Measurements from ENCODE around the gene MACROH2A2. TPM values are rescaled to one million over a fixed set of nuclear protein-coding genes. Genes with fewer than 3 reads are reported as not detected.

MACROH2A2 gene
- total and polyA plus RNA-seq, 10 of the 15 experiments (the other 5 are each of a cell fraction or from before 2014, with no cell fraction given): 0.14 to 0.24 TPM; not detected in 8

DNA sequence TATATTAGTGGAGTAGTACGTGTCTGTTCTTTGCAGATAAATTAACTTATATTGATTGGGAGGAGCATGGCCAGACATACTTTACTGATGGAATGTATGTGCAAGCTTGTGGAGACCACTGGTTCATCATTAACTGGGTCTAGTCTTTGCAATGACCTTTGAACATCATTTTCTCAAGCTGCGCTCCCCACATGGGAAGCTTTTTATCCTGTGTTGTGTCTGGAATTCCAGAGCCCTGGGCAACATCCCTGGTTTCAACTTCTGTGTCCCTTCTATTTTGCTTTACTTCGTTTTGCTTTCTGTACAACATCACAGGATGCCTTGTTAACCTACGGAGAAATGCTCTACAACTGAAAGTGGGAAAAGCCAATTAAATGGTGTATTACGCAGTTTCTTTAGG, 38.3 kb downstream of the MACROH2A2 start (continued):
- TF ChIP-seq, protein P1, sequence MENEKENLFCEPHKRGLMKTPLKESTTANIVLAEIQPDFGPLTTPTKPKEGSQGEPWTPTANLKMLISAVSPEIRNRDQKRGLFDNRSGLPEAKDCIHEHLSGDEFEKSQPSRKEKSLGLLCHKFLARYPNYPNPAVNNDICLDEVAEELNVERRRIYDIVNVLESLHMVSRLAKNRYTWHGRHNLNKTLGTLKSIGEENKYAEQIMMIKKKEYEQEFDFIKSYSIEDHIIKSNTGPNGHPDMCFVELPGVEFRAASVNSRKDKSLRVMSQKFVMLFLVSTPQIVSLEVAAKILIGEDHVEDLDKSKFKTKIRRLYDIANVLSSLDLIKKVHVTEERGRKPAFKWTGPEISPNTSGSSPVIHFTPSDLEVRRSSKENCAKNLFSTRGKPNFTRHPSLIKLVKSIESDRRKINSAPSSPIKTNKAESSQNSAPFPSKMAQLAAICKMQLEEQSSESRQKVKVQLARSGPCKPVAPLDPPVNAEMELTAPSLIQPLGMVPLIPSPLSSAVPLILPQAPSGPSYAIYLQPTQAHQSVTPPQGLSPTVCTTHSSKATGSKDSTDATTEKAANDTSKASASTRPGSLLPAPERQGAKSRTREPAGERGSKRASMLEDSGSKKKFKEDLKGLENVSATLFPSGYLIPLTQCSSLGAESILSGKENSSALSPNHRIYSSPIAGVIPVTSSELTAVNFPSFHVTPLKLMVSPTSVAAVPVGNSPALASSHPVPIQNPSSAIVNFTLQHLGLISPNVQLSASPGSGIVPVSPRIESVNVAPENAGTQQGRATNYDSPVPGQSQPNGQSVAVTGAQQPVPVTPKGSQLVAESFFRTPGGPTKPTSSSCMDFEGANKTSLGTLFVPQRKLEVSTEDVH (IDR thresholded peaks at IDR 0.05; ENCODE audit: low read depth, partially characterized antibody): no peak

DNA sequence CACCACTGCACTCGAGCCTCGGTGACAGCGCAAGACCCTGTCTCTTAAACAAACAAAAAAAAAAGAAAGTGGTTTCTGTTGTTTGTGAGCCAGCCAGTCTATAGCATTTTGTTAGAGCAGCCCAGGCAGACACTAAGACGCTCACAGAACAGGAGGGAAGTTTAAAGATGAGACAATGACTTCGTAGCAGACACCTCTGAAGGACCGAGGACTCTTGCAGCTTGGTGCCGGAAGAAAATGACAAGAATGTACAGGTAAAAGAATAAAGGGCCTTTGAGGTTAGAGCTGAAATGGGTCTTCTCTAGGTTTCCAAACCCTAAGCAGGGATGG, 39.7 kb downstream of the MACROH2A2 start:
- in situ Hi-C loops (cut with MboI) (no loop called here), intact Hi-C loops (cut with micrococcal nuclease; ENCODE audit: unreplicated experiment) (no loop called here)
- Histone ChIP-seq H3K9me3 (replicated peaks; ENCODE audit: control insufficient read depth, insufficient read depth, low read length) (no peaks in the 10 kb centered on the region), H3K9ac (ENCODE audit: control insufficient read depth, insufficient read depth, low read length) (no peak overlapping the region), H3K27ac (ENCODE audit: control insufficient read depth, insufficient read depth) (no peak overlapping the region), H4K20me1 (ENCODE audit: control insufficient read depth, insufficient read depth) (no peaks in the 10 kb centered on the region), H2AFZ (ENCODE audit: control insufficient read depth, low read depth, low read length) (no peak overlapping the region), H3K27me3 (replicated peaks in 1 of 2; ENCODE audit: control insufficient read depth in 2 of 2, insufficient read depth in 2 of 2, low read length in 1 of 2) (no peaks in the 10 kb centered on the region; a peak in 1 of 4 replicates), H3K79me2 (ENCODE audit: control insufficient read depth, insufficient read depth, low read length) (no peaks in the 10 kb centered on the region), H3K4me3 (no peak overlapping the region), H3K36me3 (ENCODE audit: control insufficient read depth in 2 of 2, insufficient read depth in 2 of 2, low read length in 1 of 2) (no peaks in the 10 kb centered on the region), H3K4me2 (ENCODE audit: control insufficient read depth, insufficient read depth) (no peak overlapping the region), H3K4me1 (ENCODE audit: control insufficient read depth, insufficient read depth, low read length) (peaks cover 7% of the 10 kb centered on the region; the same call in 1 of the 2 replicates)
- no peak for DNase-seq (ENCODE audit: low read depth, low spot score)
- no TSS peak for BruUV-seq (replicated peaks)
- FAIRE-seq: no peak
- SMC1A ChIA-PET (ENCODE audit: uncharacterized antibody, unreplicated experiment): interaction anchor here (1.3 to 2.0 kb wide), 3 partner anchors 54 to 140 kb away, joined by 3 to 5 read pairs (median 4); partner anchors contain the start of gene TYSND1
- 50% methylated on average over 7 of the region's 7 CpGs for WGBS (ENCODE audit: insufficient coverage, insufficient replicate concordance, low lambda C conversion rate, missing lambda C conversion rate)
- ATAC-seq: no peak
- CTCF ChIA-PET: interaction anchor here (0.6 to 5.8 kb wide), 4 partner anchors 15 to 54 kb away, joined by 3 to 58 read pairs (median 18); partner anchors contain the start of gene TYSND1
- RAD21 ChIA-PET (ENCODE audit: unreplicated experiment): no interaction called here
- POLR2A ChIA-PET: interaction anchor here (0.5 to 3.4 kb wide), 2 partner anchors 8 to 12 kb away, joined by 3 to 15 read pairs; no protein-coding TSS in a partner anchor
- TF ChIP-seq CBX3 (IDR thresholded peaks at IDR 0.05; ENCODE audit: borderline replicate concordance, low read depth): no peak
- no peak for TF ChIP-seq CREB1 (IDR thresholded peaks at IDR 0.05; ENCODE audit: low read depth)
- TF ChIP-seq TARDBP (IDR thresholded peaks at IDR 0.05; ENCODE audit: borderline replicate concordance): no peak
- no peak for TF ChIP-seq CREM (IDR thresholded peaks at IDR 0.05; ENCODE audit: low read depth)
- TF ChIP-seq, protein P2, sequence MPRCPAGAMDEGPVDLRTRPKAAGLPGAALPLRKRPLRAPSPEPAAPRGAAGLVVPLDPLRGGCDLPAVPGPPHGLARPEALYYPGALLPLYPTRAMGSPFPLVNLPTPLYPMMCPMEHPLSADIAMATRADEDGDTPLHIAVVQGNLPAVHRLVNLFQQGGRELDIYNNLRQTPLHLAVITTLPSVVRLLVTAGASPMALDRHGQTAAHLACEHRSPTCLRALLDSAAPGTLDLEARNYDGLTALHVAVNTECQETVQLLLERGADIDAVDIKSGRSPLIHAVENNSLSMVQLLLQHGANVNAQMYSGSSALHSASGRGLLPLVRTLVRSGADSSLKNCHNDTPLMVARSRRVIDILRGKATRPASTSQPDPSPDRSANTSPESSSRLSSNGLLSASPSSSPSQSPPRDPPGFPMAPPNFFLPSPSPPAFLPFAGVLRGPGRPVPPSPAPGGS (IDR thresholded peaks at IDR 0.05; ENCODE audit: borderline replicate concordance, insufficient read depth, low read depth, low read length, poor library complexity, severe bottlenecking): no peak
- no peak for TF ChIP-seq SP1 (IDR thresholded peaks at IDR 0.05; ENCODE audit: low read depth, low read length)
- no peak for TF ChIP-seq HCFC1 (IDR thresholded peaks at IDR 0.05; ENCODE audit: low read length)
- TF ChIP-seq, protein P3, sequence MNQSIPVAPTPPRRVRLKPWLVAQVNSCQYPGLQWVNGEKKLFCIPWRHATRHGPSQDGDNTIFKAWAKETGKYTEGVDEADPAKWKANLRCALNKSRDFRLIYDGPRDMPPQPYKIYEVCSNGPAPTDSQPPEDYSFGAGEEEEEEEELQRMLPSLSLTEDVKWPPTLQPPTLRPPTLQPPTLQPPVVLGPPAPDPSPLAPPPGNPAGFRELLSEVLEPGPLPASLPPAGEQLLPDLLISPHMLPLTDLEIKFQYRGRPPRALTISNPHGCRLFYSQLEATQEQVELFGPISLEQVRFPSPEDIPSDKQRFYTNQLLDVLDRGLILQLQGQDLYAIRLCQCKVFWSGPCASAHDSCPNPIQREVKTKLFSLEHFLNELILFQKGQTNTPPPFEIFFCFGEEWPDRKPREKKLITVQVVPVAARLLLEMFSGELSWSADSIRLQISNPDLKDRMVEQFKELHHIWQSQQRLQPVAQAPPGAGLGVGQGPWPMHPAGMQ (IDR thresholded peaks at IDR 0.05; ENCODE audit: borderline replicate concordance): no peak
- no peak for TF ChIP-seq ZSCAN29 (IDR thresholded peaks at IDR 0.05)
- TF ChIP-seq, protein P4, sequence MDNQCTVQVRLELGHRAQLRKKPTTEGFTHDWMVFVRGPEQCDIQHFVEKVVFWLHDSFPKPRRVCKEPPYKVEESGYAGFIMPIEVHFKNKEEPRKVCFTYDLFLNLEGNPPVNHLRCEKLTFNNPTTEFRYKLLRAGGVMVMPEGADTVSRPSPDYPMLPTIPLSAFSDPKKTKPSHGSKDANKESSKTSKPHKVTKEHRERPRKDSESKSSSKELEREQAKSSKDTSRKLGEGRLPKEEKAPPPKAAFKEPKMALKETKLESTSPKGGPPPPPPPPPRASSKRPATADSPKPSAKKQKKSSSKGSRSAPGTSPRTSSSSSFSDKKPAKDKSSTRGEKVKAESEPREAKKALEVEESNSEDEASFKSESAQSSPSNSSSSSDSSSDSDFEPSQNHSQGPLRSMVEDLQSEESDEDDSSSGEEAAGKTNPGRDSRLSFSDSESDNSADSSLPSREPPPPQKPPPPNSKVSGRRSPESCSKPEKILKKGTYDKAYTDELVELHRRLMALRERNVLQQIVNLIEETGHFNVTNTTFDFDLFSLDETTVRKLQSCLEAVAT (IDR thresholded peaks at IDR 0.05): no peak
- TF ChIP-seq SUZ12 (IDR thresholded peaks at IDR 0.05; ENCODE audit: unreplicated experiment): no peak
- no peak for TF ChIP-seq NRF1 (conservative IDR thresholded peaks at IDR 0.05; ENCODE audit: low read depth, low read length)
- TF ChIP-seq, protein P5, sequence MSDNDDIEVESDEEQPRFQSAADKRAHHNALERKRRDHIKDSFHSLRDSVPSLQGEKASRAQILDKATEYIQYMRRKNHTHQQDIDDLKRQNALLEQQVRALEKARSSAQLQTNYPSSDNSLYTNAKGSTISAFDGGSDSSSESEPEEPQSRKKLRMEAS (IDR thresholded peaks at IDR 0.05; ENCODE audit: low read depth, low read length): no peak
- TF ChIP-seq SPI1 (IDR thresholded peaks at IDR 0.05; ENCODE audit: borderline replicate concordance, insufficient read depth, low read depth, low read length): no peak

All from GM12878 (cell line).